Right lobe of liver (tissue), 6 donors: ENCODE data around the gene SCNN1G. TPM values are rescaled to one million over a fixed set of nuclear protein-coding genes. Genes with fewer than 3 reads are reported as not detected.

Experiments used
- ATAC-seq, 4 donors: fragments of 200-7000 bp; cut with Tn5 transposase; one replicate each; pipeline ENCODE4 v1.9.1; 2020; ENCODE audit warnings: mild to moderate bottlenecking in 4 of 4, moderate library complexity in 4 of 4
- DNase-seq, 3 donors: peaks; one replicate each; pipeline ENCODE4 v3.0.0-alpha.2; 2020
- H3K27ac ChIP-seq, 3 donors: fragments of 200-600 bp; one replicate each; pipeline ENCODE4 v1.8.0; 2022
- H3K27me3 ChIP-seq, 2 donors: fragments of 200-600 bp; one replicate each; pipeline ENCODE4 v1.8.0; 2022
- H3K36me3 ChIP-seq, 4 donors: fragments of 200-600 bp; sonication (generic) in 1 of 4; one replicate each; pipeline versions ENCODE4 v1.5.1 to v1.8.0; 2017 to 2022; ENCODE audit warnings: control low read depth in 1 of 4
- H3K4me1 ChIP-seq, 4 donors: fragments of 200-600 bp; sonication (generic) in 1 of 4; one replicate each; pipeline versions ENCODE4 v1.5.1 to v1.8.0; 2017 to 2022; ENCODE audit warnings: control low read depth in 1 of 4
- H3K4me3 ChIP-seq, 3 donors: fragments of 200-600 bp; one replicate each; pipeline ENCODE4 v1.8.0; 2022
- H3K9me3 ChIP-seq, 4 donors: fragments of 200-600 bp; sonication (generic) in 1 of 4; one replicate each; pipeline versions ENCODE4 v1.5.1 to v1.8.0; 2017 to 2022; ENCODE audit warnings: control low read depth in 1 of 4
- POLR2A ChIP-seq: fragments of 450-650 bp; IDR thresholded peaks from one replicate; pipeline ENCODE4 v1.6.1; 2017; ENCODE audit warnings: antibody characterized with exemption, mild to moderate bottlenecking
- WGBS: methylation state at CpG from one replicate; pipeline ENCODE4 v1.1.6; 2018; ENCODE audit warnings: low coverage, low lambda C conversion rate; ENCODE audit not compliant: insufficient coverage; ENCODE audit errors: missing lambda C conversion rate; 5-methylcytosine and 5-hydroxymethylcytosine counted together
- intact Hi-C, 2 donors: fragments of 100-400 bp; cut with DNase I; formaldehyde crosslinking; loops; one replicate each; pipeline versions ENCODE4 v1.11.2 to v1.14.1; 2022
- total RNA-seq, 6 experiments: library from RNA; depleted of rRNA in 2 of 6; stranded (reverse); fragments of >200 nt in 2 of 6; fragmentation: NEBNext Ultra II Directional in 3 of 6; extraction: Animal tissue kit (Norgen Biotek cat#: 25700) in 3 of 6; gene quantifications; one replicate each; pipeline versions ENCODE4 v1.1.0 to v1.2.4, GENCODE V29; 2016 to 2023
- TF ChIP-seq, protein P1 (sequence below), 4 donors: fragments of 200-600 bp in 3 of 4; fragments of 450-650 bp in 1 of 4; IDR thresholded peaks; one replicate each; pipeline versions ENCODE4 v1.5.1 to v1.8.0; 2016 to 2022; ENCODE audit warnings: antibody characterized with exemption in 4 of 4, mild to moderate bottlenecking in 2 of 4
- donor health status: DM: no; HTN: yes; CAD: no.
- donor health status: DM: no; HTN: no; CAD: no.
- donor health status: DM: no; HTN: no; CAD: no.
- donor health status: DM: no; HTN: yes; CAD: no.
- donor health status: DM: no; HTN: yes; CAD: no.

Gene SCNN1G
- total RNA-seq, 6 experiments from 2014 or later, result not detected

DNA sequence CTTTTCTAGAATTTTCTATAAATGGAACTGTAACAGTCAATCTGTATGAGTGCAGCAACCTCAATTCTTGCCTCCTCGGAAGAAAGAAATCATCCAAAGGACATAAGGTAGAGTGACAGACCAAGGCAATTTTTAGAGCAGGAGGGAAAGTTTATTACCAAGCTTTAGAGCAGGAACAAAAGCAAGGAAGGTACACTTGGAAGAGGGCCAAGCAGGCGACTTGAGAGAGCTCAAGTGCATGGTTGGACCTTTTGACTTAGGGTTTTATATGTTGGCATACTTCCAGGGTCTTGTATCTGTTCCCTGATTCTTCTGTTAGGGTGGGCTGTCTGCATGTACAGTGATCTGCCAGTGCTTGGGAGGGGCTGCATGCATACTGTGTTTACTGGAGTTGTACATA lies 50.3 kb downstream of the SCNN1G start:
- ATAC-seq (no peak), DNase-seq (no peak)
- Histone ChIP-seq H3K4me1 (no peaks in the 10 kb centered on the region), H3K36me3 (no peaks in the 10 kb centered on the region), H3K27ac (no peak overlapping the region), H3K4me3 (no peak overlapping the region), H3K27me3 (no peaks in the 10 kb centered on the region), H3K9me3 (no peaks in the 10 kb centered on the region)
- WGBS, result 65% methylated on average over 2 of the region's 2 CpGs
- intact Hi-C loops, result no loop called here
- TF ChIP-seq, protein P1, sequence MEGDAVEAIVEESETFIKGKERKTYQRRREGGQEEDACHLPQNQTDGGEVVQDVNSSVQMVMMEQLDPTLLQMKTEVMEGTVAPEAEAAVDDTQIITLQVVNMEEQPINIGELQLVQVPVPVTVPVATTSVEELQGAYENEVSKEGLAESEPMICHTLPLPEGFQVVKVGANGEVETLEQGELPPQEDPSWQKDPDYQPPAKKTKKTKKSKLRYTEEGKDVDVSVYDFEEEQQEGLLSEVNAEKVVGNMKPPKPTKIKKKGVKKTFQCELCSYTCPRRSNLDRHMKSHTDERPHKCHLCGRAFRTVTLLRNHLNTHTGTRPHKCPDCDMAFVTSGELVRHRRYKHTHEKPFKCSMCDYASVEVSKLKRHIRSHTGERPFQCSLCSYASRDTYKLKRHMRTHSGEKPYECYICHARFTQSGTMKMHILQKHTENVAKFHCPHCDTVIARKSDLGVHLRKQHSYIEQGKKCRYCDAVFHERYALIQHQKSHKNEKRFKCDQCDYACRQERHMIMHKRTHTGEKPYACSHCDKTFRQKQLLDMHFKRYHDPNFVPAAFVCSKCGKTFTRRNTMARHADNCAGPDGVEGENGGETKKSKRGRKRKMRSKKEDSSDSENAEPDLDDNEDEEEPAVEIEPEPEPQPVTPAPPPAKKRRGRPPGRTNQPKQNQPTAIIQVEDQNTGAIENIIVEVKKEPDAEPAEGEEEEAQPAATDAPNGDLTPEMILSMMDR (IDR thresholded peaks at IDR 0.05), result no peak
- no peak for TF ChIP-seq POLR2A

DNA sequence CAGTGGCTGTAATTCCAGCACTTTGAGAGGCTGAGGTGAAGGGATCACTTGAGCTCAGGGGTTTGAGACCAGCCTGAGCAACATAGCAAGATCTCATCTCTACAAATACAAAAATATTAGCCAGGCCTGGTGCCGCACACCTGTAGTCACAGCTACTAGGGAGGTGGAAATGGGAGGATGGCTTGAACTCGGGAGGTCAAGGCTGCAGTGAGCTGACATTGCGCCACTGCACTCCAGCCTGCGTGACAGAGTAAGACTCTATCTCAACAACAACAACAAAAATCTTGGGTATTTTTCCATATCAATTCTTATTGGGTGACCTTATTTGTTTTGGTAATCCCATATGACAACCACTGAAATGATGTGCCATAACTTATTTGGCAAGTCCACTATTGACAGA lies 52.6 kb downstream of the SCNN1G start:
- 73% methylated on average over 3 of the region's 4 CpGs for WGBS
- Histone ChIP-seq H3K4me3 (no peak overlapping the region), H3K36me3 (no peaks in the 10 kb centered on the region), H3K9me3 (no peaks in the 10 kb centered on the region), H3K27me3 (no peaks in the 10 kb centered on the region), H3K4me1 (no peaks in the 10 kb centered on the region), H3K27ac (no peak overlapping the region)
- no peak for ATAC-seq
- TF ChIP-seq POLR2A, result no peak
- TF ChIP-seq, protein P1 (IDR thresholded peaks at IDR 0.05), result no peak
- no peak for DNase-seq
- intact Hi-C loops, result no loop called here

DNA sequence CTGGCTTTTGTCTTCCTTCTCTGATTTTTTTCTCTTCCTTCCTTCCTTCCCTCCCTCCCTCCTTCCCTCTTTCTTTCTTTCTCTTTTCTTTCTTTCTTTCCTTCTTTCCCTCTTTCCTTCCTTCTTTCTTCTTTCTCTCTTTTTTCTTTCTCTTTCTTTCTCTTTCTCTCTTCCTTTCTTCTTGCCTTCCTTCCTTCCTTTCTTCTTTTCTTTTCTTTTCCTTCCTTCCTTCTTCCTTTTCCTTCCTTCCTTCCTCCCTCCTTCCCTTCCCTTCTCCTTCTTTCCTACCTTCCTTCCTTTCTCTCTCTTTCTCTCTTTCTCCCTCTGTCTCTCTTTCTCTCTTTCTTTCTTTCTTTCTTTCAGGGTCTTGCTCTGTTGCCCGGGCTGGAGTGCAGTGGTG lies 54.4 kb downstream of the SCNN1G start:
- 57% methylated on average over 1 of the region's 1 CpG for WGBS
- Histone ChIP-seq H3K27ac (no peak overlapping the region), H3K9me3 (no peaks in the 10 kb centered on the region), H3K36me3 (no peaks in the 10 kb centered on the region), H3K4me1 (no peaks in the 10 kb centered on the region), H3K4me3 (no peak overlapping the region), H3K27me3 (no peaks in the 10 kb centered on the region)
- DNase-seq (no peak), ATAC-seq (no peak)
- no peak for TF ChIP-seq POLR2A
- TF ChIP-seq, protein P1 (IDR thresholded peaks at IDR 0.05), result no peak
- intact Hi-C loops, result no loop called here

DNA sequence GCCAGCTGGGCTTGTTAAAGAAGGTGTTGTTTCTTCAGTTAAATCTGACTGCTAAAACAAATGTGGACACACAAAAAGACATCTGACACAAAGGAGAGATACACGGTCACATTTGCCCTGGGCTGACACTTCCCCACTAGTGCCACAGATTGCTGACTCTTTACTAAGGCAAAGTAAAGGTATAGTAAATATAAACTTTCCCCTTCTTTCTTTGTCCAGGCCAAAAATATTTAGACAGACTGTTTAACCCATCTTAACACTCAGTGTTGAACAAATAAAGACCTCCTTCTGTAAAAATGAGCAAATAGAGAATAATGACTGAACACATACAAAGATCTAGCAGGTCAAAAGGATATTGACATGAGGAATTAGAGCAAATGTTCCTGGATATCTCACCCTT lies 58.4 kb downstream of the SCNN1G start:
- H3K9me3 ChIP-seq, result no peaks in the 10 kb centered on the region
- H3K36me3 ChIP-seq, result no peaks in the 10 kb centered on the region
- intact Hi-C loops, result no loop called here
- no peaks in the 10 kb centered on the region for H3K4me1 ChIP-seq
- H3K27me3 ChIP-seq, result no peaks in the 10 kb centered on the region
- no peak for ATAC-seq
- H3K4me3 ChIP-seq, result no peak overlapping the region
- no peak for DNase-seq
- no peak overlapping the region for H3K27ac ChIP-seq
- TF ChIP-seq POLR2A, result no peak
- 55% methylated on average over 1 of the region's 1 CpG for WGBS

DNA sequence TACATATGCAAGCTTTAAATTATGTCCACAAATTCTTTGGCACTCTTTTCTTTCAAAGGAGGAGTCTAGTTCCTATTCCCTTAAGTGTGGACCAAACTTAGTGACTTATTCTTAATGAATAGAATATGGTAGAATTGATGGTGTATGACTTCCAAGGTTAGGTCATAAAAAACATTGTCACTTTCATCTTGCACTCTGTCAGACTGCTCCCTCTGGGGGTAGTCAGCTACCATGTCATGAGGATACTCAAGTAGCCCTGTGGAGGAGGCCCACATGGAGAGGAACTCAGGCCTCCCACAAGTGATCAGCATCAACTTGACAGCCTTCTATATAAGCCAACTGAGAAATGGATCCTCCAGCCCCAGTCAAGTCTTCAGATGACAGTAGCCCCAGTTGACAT lies 61.6 kb downstream of the SCNN1G start:
- intact Hi-C loops, result no loop called here
- Histone ChIP-seq H3K27me3 (no peaks in the 10 kb centered on the region), H3K36me3 (no peaks in the 10 kb centered on the region), H3K9me3 (no peaks in the 10 kb centered on the region), H3K4me3 (no peak overlapping the region), H3K4me1 (no peaks in the 10 kb centered on the region), H3K27ac (no peak overlapping the region)
- TF ChIP-seq, protein P1 (IDR thresholded peaks at IDR 0.05), result no peak
- TF ChIP-seq POLR2A, result no peak
- ATAC-seq, result no peak
- no peak for DNase-seq
